Ovary (tissue), 9 donors: Measurements from ENCODE around the gene SNORC. TPM values are rescaled to one million over a fixed set of nuclear protein-coding genes. Genes with fewer than 3 reads are reported as not detected.

Experiments used
- DNase-seq, 5 donors: peaks; one replicate each; pipeline ENCODE4 v3.0.0-alpha.2; 2019 to 2020
- H3K27ac ChIP-seq, 2 donors: fragments of 200-600 bp; one replicate each; pipeline versions ENCODE4 v1.5.1 to v1.8.0; 2019 to 2022
- H3K27me3 ChIP-seq: fragments of 200-600 bp; one replicate; pipeline ENCODE4 v1.8.0; 2022
- H3K36me3 ChIP-seq: fragments of 200-600 bp; sonication (generic); one replicate; pipeline ENCODE4 v1.5.1; 2019
- H3K4me1 ChIP-seq: one replicate; pipeline ENCODE4 v1.8.1; 2013; ENCODE audit warnings: mild to moderate bottlenecking, moderate library complexity; ENCODE audit not compliant: insufficient read depth
- H3K4me3 ChIP-seq: fragments of 200-600 bp; sonication (generic); one replicate; pipeline ENCODE4 v1.5.1; 2017
- H3K9me3 ChIP-seq, 2 donors: fragments of 200-600 bp in 1 of 2; sonication (generic) in 1 of 2; one replicate each; pipeline versions ENCODE4 v1.5.1 to v1.8.1; 2013 to 2019; ENCODE audit warnings: mild to moderate bottlenecking in 1 of 2, moderate library complexity in 1 of 2
- EP300 ChIP-seq: sonication (generic); formaldehyde crosslinking; IDR thresholded peaks from one replicate; pipeline ENCODE4 v1.6.1; 2017; ENCODE audit warnings: antibody characterized with exemption
- POLR2A ChIP-seq: fragments of 450-650 bp; IDR thresholded peaks from one replicate; pipeline ENCODE4 v1.6.1; 2017; ENCODE audit warnings: antibody characterized with exemption, mild to moderate bottlenecking, moderate library complexity
- WGBS, 3 donors: extraction: QIAGEN DNeasy Blood & Tissue Kit in 1 of 3; methylation state at CpG; one replicate each; pipeline versions ENCODE4 v1.1.5 to v1.1.7; 2013 to 2017; 5-methylcytosine and 5-hydroxymethylcytosine counted together
- intact Hi-C, 4 donors: fragments of 100-400 bp; cut with DNase I; formaldehyde crosslinking; loops; one replicate each; pipeline versions ENCODE4 v1.11.0 to v1.15.1; 2022 to 2023
- polyA plus RNA-seq, 2 donors: library from polyadenylated mRNA; stranded (reverse); fragments of 200-250 nt in 1 of 2; fragments of 350-450 nt in 1 of 2; fragmentation: Illumina TruSeq in 1 of 2; extraction: RNeasy Lipid Tissue Mini Kit (QIAGEN cat#74804) in 1 of 2; gene quantifications; one replicate each; pipeline ENCODE4 v1.2.3, GENCODE V29; 2013 to 2014
- total RNA-seq, 7 donors: library from RNA; depleted of rRNA in 2 of 7; stranded (reverse); fragments of >200 nt in 2 of 7; fragmentation: NEBNext Ultra II Directional in 3 of 7; extraction: Animal tissue kit (Norgen Biotek cat#: 25700) in 3 of 7; gene quantifications; one replicate each; pipeline versions ENCODE4 v1.1.0 to v1.2.4, GENCODE V29; 2016 to 2023
- TF ChIP-seq, protein P1 (sequence below), 3 donors: fragments of 450-650 bp in 2 of 3; fragments of 200-600 bp in 1 of 3; IDR thresholded peaks; one replicate each; pipeline versions ENCODE4 v1.5.1 to v1.8.0; 2016 to 2022; ENCODE audit warnings: antibody characterized with exemption in 3 of 3, mild to moderate bottlenecking in 1 of 3
- donor health status: DM: no; HTN: no; CAD: no; lungs with moderate emphysema.
- donor health status: DM: no; HTN: no; CAD: no.
- donor health status: Bipolar disorder and iron deficiency.
- donor health status: DM: yes; HTN: yes; CAD: no.
- donor health status: DM: no; HTN: no; CAD: no.
- donor health status: DM: yes; HTN: yes; CAD: no.

The SNORC gene
- total and polyA plus RNA-seq, 9 donors, result 0.10 to 2.9 (median 1.1) TPM

DNA sequence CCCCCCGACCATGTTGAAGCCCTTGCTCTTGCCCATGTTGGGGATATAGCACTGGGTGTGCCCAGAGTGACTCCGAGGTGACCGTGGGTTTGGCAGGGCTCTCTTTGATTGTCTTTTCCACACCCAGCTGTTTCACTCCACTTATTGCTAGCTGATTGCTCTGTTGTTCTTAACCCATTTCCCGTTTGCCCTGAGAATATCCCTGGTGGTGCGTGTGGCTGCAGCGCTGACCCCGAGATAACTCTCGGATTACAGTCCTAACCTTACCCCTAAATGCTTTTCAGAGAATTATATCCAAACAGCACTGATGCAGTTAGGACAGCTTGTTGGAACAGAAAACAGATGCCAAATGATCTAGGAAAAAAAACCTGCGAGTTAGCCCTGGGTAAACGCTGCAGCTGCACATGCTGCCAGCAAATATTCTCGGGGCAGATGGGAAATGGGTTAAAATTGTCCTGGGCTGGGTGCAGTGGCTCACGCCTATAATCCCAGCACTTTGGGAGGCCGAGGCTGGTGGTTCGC, 34.3 kb upstream of the SNORC start:
- WGBS, 3 donors, result 84 to 90% (median 84%) methylated on average over 14 of the region's 14 CpGs
- DNase-seq, result no peak
- no peaks in the 10 kb centered on the region for H3K9me3 ChIP-seq
- H3K27ac ChIP-seq, result no peak overlapping the region
- no peak for TF ChIP-seq POLR2A
- TF ChIP-seq, protein P1, sequence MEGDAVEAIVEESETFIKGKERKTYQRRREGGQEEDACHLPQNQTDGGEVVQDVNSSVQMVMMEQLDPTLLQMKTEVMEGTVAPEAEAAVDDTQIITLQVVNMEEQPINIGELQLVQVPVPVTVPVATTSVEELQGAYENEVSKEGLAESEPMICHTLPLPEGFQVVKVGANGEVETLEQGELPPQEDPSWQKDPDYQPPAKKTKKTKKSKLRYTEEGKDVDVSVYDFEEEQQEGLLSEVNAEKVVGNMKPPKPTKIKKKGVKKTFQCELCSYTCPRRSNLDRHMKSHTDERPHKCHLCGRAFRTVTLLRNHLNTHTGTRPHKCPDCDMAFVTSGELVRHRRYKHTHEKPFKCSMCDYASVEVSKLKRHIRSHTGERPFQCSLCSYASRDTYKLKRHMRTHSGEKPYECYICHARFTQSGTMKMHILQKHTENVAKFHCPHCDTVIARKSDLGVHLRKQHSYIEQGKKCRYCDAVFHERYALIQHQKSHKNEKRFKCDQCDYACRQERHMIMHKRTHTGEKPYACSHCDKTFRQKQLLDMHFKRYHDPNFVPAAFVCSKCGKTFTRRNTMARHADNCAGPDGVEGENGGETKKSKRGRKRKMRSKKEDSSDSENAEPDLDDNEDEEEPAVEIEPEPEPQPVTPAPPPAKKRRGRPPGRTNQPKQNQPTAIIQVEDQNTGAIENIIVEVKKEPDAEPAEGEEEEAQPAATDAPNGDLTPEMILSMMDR (IDR thresholded peaks at IDR 0.05), result no peak
- no peak for TF ChIP-seq EP300
- no peaks in the 10 kb centered on the region for H3K4me1 ChIP-seq
- no peak overlapping the region for H3K4me3 ChIP-seq
- no peaks in the 10 kb centered on the region for H3K36me3 ChIP-seq
- intact Hi-C loops, result no loop called here
- H3K27me3 ChIP-seq, result no peaks in the 10 kb centered on the region

DNA sequence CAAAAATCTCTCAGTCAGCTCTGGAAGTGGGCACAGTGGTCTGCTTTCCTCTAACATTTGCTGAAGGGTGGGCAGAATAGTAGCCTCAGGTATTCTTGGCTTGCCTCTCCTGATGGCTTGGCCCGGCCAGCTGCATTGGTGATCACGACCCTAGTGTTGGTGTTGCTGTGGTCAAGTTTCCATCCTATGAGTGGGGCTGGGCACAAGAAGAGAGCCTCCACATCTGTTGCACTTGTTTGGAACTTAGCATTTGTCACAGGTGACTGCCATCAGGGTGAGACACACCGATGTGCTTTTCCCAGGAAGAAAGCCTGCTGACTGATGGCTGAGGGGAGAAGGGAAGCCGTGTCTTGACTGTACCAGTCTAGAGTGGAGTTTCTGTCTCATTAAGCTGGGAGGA, 33.1 kb upstream of the SNORC start:
- H3K36me3 ChIP-seq, result no peaks in the 10 kb centered on the region

DNA sequence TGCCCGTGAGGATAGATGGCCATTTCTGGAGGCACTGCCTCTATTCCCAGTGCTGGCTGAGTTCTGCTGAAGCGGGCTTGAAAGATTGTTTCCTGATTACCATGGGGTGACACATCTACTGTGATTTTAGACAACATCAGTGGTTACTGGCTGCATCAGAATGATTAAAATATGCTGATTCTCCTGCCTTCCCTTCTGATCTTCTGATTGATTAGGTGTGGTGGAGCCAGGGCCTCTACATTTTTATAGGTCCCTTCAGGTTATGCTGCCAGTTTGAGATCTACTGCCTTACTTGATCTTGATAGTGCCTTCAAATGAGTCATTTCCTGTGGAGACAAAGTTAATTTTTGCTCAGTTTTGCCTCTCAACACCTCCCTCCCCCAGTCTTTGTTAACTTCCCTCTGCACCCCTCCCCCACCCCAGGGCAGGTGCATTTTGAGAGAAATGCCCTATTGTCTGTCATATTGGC, 31.6 kb upstream of the SNORC start:
- TF ChIP-seq EP300, result no peak
- no peak for TF ChIP-seq POLR2A
- TF ChIP-seq, protein P1 (IDR thresholded peaks at IDR 0.05), result no peak
- Histone ChIP-seq H3K27ac (no peak overlapping the region), H3K9me3 (no peaks in the 10 kb centered on the region), H3K4me1 (no peaks in the 10 kb centered on the region), H3K36me3 (no peaks in the 10 kb centered on the region), H3K4me3 (no peak overlapping the region), H3K27me3 (no peaks in the 10 kb centered on the region)
- DNase-seq, result no peak
- 76 to 82% (median 81%) methylated on average over 2 of the region's 2 CpGs for WGBS, 3 donors
- intact Hi-C loops, result no loop called here

More for the DNA sequence above, 33.1 kb upstream of the SNORC start:
- H3K4me1 ChIP-seq, result no peaks in the 10 kb centered on the region
- no peak overlapping the region for H3K4me3 ChIP-seq
- 87 to 96% (median 91%) methylated on average over 4 of the region's 4 CpGs for WGBS, 3 donors
- DNase-seq, result no peak
- intact Hi-C loops, result no loop called here
- no peaks in the 10 kb centered on the region for H3K27me3 ChIP-seq
- no peak overlapping the region for H3K27ac ChIP-seq
- TF ChIP-seq POLR2A (no peak), EP300 (no peak)
- TF ChIP-seq, protein P1 (IDR thresholded peaks at IDR 0.05), result no peak
- no peaks in the 10 kb centered on the region for H3K9me3 ChIP-seq

DNA sequence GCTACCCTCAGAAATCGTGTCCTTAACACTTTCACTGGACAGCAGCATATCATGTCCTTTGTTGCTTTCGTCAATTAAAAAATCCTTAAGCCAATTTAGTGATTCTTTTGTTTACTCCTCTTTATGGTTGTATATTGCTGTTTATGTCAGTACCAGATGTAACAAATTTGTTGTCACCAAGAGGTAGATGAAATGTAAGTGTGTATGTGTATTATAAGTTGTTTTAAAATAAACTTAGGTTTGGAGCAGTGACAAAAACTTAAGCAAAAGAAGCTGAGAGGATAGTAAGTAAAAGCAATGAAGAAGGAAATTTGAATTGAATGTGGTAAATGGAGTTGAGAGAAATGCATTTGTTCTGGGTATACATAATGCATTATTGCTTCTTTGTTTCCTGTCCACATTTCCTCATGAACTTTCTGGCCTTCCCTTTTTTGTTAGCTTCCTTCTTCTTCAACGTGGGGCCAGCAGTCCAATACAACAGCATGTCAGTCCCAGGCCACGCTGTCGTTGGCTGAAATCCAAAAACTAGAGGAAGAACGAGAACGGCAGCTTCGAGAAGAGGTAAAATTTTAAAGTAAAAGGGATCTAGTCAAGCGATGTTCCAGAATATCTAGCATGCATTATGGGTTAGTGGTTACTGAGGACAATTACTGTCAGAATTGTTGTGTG, 30.5 kb upstream of the SNORC start:
- Histone ChIP-seq H3K36me3 (no peaks in the 10 kb centered on the region), H3K4me3 (no peak overlapping the region), H3K4me1 (no peaks in the 10 kb centered on the region), H3K27me3 (no peaks in the 10 kb centered on the region), H3K9me3 (no peaks in the 10 kb centered on the region), H3K27ac (no peak overlapping the region)
- intact Hi-C loops, result no loop called here
- TF ChIP-seq POLR2A (no peak), EP300 (no peak)
- TF ChIP-seq, protein P1 (IDR thresholded peaks at IDR 0.05), result no peak
- no peak for DNase-seq
- WGBS, 3 donors, result 55 to 61% (median 57%) methylated on average over 9 of the region's 9 CpGs
